ENCODE measurements around the gene CATSPERZ.

- no peak for TF ChIP-seq POLR2A (IDR thresholded peaks at IDR 0.05)
- no peak for TF ChIP-seq CTCF (IDR thresholded peaks at IDR 0.05)
Measured at GRCh38 chr11:64253481-64253880, 46.7 kb upstream of the CATSPERZ start.

Data from lower leg skin (tissue), 3 donors.